Measurements from ENCODE around the gene KYAT1. TPM values are rescaled to one million over a fixed set of nuclear protein-coding genes. Genes with fewer than 3 reads are reported as not detected.

The KYAT1 gene
- total RNA-seq, 1 experiment from 2014 or later, result 6.1 TPM

- Histone ChIP-seq H3K36me3 (ENCODE audit: control insufficient read depth, insufficient read depth, low read length) (no peaks in the 10 kb centered on the region; the same call in 1 of the 2 replicates), H3K9me3 (ENCODE audit: control insufficient read depth, insufficient read depth, low read depth, low read length) (no peaks in the 10 kb centered on the region), H3K4me1 (ENCODE audit: control insufficient read depth, insufficient read depth, low read length) (peaks cover 3% of the 10 kb centered on the region; the same call in 1 of the 2 replicates), H3K4me3 (ENCODE audit: low read depth in 2 of 2, low read length in 2 of 2) (peak overlapping the region; percentile 48 to 53), H3K27me3 (ENCODE audit: control insufficient read depth, insufficient read depth, low read length) (no peaks in the 10 kb centered on the region), H3K27ac (ENCODE audit: low read length) (peak overlapping the region; percentile 39; the same call in 1 of the 2 replicates)
- in situ Hi-C loops (cut with HindIII; ENCODE audit: low pct_unique_long_range_greater_than_20kb, low sequenced_read_pairs) (no loop called here), intact Hi-C loops (cut with micrococcal nuclease; ENCODE audit: unreplicated experiment) (loop anchor here (10.0 kb wide), 1 partner anchor 84 kb away; no protein-coding TSS in a partner anchor)
- DNase-seq (ENCODE audit: low read depth, low spot score) (no peak), ATAC-seq (peak; percentile 58)
- ChIA-PET POLR2A (no interaction called here), CTCF (interaction anchor here (0.7 kb wide), 1 partner anchor 210 kb away, joined by 3 read pairs; no protein-coding TSS in a partner anchor)
- no TSS peak for BruUV-seq (replicated peaks)
- TF ChIP-seq POLR2AphosphoS5 (IDR thresholded peaks at IDR 0.05; ENCODE audit: low read depth, low read length) (no peak), REST (IDR thresholded peaks at IDR 0.05; ENCODE audit: insufficient read depth in 1 of 2, low read depth in 2 of 2, low read length in 1 of 2) (no peak), TCF7L2 (IDR thresholded peaks at IDR 0.05; ENCODE audit: low read depth, low read length) (no peak), CTCF (IDR thresholded peaks at IDR 0.05) (no peak), SIN3A (IDR thresholded peaks at IDR 0.05; ENCODE audit: borderline replicate concordance, insufficient read depth, low read depth, low read length) (no peak)
Observed at GRCh38 chr9:128818839-128819715, 62.7 kb downstream of the KYAT1 start.

GRCh38 chr9:128818099-128818838, 63.5 kb downstream of the KYAT1 start, which contains the start of gene ENDOG:
TSS of gene ENDOG (plus strand) at chr9:128818500. CDS start at chr9:128818685, 185 bp downstream.
- TF ChIP-seq SIN3A (IDR thresholded peaks at IDR 0.05; ENCODE audit: borderline replicate concordance, insufficient read depth, low read depth, low read length) (0 out of 2 replicates have a peak, but pooled peaks have one; percentile 50), REST (IDR thresholded peaks at IDR 0.05; ENCODE audit: insufficient read depth in 1 of 2, low read depth in 2 of 2, low read length in 1 of 2) (no peak), CTCF (IDR thresholded peaks at IDR 0.05) (peak; percentile 89), TCF7L2 (IDR thresholded peaks at IDR 0.05; ENCODE audit: low read depth, low read length) (0 out of 2 replicates have a peak, but pooled peaks have one; percentile 25), POLR2AphosphoS5 (IDR thresholded peaks at IDR 0.05; ENCODE audit: low read depth, low read length) (peak; percentile 93)
- POLR2A ChIA-PET, result interaction anchor here (0.5 kb wide), 2 partner anchors 99 to 195 kb away, joined by 10 to 11 read pairs; no protein-coding TSS in a partner anchor
- peak within 1 kb of the TSS; percentile 72 for H3K27ac ChIP-seq (ENCODE audit: low read length)
- no peaks in the 10 kb centered on the region for H3K9me3 ChIP-seq (ENCODE audit: control insufficient read depth, insufficient read depth, low read depth, low read length)
- CTCF ChIA-PET, result interaction anchor here (0.6 to 1.0 kb wide), 5 partner anchors 11 to 173 kb away, joined by 3 to 8 read pairs (median 5); partner anchors contain the start of genes SPOUT1 and ZDHHC12
- intact Hi-C loops (cut with micrococcal nuclease; ENCODE audit: unreplicated experiment), result loop anchor here (10.0 kb wide), 1 partner anchor 83 kb away; no protein-coding TSS in a partner anchor
- in situ Hi-C loops (cut with HindIII; ENCODE audit: low pct_unique_long_range_greater_than_20kb, low sequenced_read_pairs), result no loop called here
- H3K27me3 ChIP-seq (ENCODE audit: control insufficient read depth, insufficient read depth, low read length), result no peaks in the 10 kb centered on the region
- H3K4me3 ChIP-seq (ENCODE audit: low read depth in 2 of 2, low read length in 2 of 2), result peak within 1 kb of the TSS; percentile 53 to 56
- no peaks in the 10 kb centered on the region; the same call in 1 of the 2 replicates for H3K36me3 ChIP-seq (ENCODE audit: control insufficient read depth, insufficient read depth, low read length)
- H3K4me1 ChIP-seq (ENCODE audit: control insufficient read depth, insufficient read depth, low read length), result peaks cover 3% of the 10 kb centered on the region; the same call in 1 of the 2 replicates
- BruUV-seq (replicated peaks), result no TSS peak
- peak; percentile 87 for DNase-seq (ENCODE audit: low read depth, low spot score)
- peak; percentile 89 for ATAC-seq
